HG02623 (cell line): ENCODE results near the gene RTF1.

ENCODE experiments used
- ATAC-seq: cut with Tn5 transposase; IDR thresholded peaks from one replicate; pipeline ENCODE4 v1.9.1; 2021; ENCODE audit warnings: moderate library complexity; ENCODE audit not compliant: unreplicated experiment

RTF1 gene

GRCh38 chr15:41502795-41503668 lies 86.1 kb downstream of the RTF1 start:
- ATAC-seq, result no peak

- no peak for ATAC-seq
These were observed 86.7 kb downstream of the RTF1 start for GRCh38 chr15:41503669-41504010.

- no peak for ATAC-seq
These were observed 88.0 kb downstream of the RTF1 start for GRCh38 chr15:41504751-41505492.

- ATAC-seq, result no peak
These were observed 88.9 kb downstream of the RTF1 start for GRCh38 chr15:41505776-41506175.

- ATAC-seq, result no peak
These were observed 90.0 kb downstream of the RTF1 start for GRCh38 chr15:41506796-41507341.

- no peak for ATAC-seq
These were observed 91.0 kb downstream of the RTF1 start for GRCh38 chr15:41507820-41508290.

- no peak for ATAC-seq
These were observed 93.8 kb downstream of the RTF1 start for GRCh38 chr15:41510728-41511127.

GRCh38 chr15:41511331-41511898 lies 94.5 kb downstream of the RTF1 start:
- no peak for ATAC-seq

- ATAC-seq, result no peak
These were observed 95.0 kb downstream of the RTF1 start for GRCh38 chr15:41511899-41512369.

GRCh38 chr15:41512512-41512939 lies 95.6 kb downstream of the RTF1 start:
- no peak for ATAC-seq

GRCh38 chr15:41512940-41513505 lies 96.1 kb downstream of the RTF1 start:
- ATAC-seq, result no peak

- no peak for ATAC-seq
These were observed 96.8 kb downstream of the RTF1 start, which contains the start of gene LTK for GRCh38 chr15:41513506-41514227. TSS of gene LTK (minus strand) at chr15:41513827. CDS start at chr15:41513709, 118 bp downstream.

GRCh38 chr15:41517895-41518449 lies 101.1 kb downstream of the RTF1 start:
- no peak for ATAC-seq

GRCh38 chr15:41520636-41521035 lies 103.7 kb downstream of the RTF1 start:
- ATAC-seq, result no peak

GRCh38 chr15:41521614-41522013 lies 104.7 kb downstream of the RTF1 start:
- no peak for ATAC-seq

GRCh38 chr15:41523097-41523496 lies 106.2 kb downstream of the RTF1 start:
- no peak for ATAC-seq

- ATAC-seq, result no peak
These were observed 113.6 kb downstream of the RTF1 start for GRCh38 chr15:41530363-41530956.
